HK-2 (cell line): ENCODE results near the gene MYADML2.

Experiments used
- DNase-seq: peaks from one replicate; pipeline ENCODE4 v3.0.0-alpha.2; 2018; ENCODE audit not compliant: unreplicated experiment

MYADML2 gene

DNA sequence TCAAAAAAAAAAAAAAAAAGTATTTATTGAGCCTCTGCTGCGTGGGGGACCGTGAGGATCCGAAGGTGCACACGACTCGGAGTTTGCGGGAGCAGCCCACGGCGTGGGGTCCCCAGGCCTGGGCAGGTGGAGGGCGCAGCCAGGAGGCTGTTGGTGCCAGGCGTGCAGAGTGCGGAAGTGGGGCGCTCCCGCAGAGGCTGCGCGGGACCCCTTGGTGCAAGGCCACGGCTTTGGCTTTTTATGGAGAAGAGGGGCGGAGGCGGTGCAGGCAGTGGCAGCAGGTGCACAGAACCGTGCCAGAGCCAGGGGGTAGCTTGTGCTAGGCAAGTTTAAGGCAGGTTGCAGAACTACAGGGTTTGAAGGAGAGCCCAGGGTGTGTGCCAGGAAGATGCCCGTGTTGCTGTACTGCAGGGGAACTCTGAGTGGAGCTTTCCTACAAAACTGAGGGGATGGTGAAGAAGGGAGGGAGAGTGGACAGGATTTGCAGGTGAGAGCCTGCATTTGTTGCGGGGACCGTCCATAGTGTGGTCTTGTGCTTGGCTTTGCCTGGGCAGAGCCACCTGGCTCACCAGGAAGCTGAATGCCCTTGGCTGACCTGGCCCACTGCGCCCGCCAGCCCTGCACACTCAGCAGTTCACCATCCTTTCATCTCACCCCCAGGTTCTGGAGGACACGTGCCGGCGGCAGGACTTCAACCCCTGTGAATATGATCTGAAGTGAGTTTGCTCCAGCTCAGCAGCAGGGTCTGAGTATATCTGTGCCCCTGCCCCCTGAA lies 31.7 kb upstream of the MYADML2 start:
- no peak for DNase-seq

- peak; percentile 91 for DNase-seq
These were observed 30.3 kb upstream of the MYADML2 start, which contains the start of gene ASPSCR1 for GRCh38 chr17:81977211-81977808. TSS of gene ASPSCR1 (plus strand) at chr17:81977629. CDS start at chr17:81977647, 18 bp downstream.

DNA sequence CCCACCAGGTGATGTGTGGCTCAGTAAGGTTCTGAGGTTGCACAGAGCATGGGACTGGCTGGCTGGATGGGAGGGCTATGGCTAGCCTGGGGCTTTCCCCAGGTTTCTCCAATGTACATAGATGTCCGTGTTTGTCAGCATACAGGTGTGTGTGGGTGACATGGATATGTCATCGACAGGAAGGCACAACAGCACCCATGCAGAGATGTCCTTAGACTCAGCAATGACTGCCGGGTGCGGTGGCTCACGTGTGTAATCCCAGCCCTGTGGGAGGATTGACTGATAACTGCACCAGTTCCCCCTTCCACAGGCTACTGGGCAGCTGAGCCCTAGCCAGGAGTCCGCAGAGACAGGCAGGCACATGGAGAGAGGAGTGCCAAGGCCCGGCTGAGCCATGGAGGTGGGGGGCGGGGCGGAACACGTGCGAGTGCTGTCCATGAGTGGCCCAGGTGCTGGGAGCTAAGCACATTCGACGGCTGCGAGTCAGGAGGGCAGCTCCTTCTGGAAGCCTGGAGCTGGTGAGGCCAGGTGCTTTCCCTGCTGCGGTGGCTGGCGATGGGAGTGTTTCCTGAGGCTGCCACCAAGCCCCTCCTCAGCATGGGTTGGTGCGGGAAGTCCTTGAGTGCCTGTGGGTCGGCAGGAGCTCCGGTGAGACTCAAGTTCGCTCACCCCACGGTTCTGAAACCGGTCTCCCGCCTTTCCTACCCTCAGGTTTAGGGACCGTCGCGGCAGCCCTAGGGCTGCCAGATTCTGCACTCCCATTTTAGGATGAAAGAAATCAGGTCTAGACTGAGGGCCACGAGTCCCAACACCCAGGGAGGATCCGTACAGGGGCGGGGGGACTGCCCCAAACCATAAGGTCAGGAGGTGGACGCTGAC lies 29.5 kb upstream of the MYADML2 start:
- DNase-seq, result peak; percentile 80

DNA sequence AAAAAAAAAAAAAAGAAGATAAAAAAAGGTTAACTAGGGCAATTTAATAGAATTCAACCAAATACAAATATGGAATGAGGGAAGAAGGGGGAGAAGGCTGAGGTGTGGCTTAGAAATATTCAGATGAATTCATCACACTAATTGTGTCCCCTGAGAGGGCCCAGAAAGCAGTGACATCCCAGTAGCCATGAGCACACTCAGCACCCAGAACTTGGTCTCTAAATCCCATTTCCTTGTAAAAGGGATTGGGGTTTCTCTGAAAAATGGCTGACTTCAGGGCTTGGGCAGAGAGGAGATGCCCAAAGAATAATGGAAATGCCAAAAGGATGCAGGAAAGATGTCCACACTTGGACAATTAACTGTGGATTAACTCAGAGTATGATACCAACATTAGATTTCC lies 26.4 kb upstream of the MYADML2 start:
- DNase-seq, result no peak

- no peak for DNase-seq
These were observed 22.1 kb upstream of the MYADML2 start for GRCh38 chr17:81968850-81969812.

- no peak for DNase-seq
These were observed 21.3 kb upstream of the MYADML2 start for GRCh38 chr17:81968396-81968745.

DNA sequence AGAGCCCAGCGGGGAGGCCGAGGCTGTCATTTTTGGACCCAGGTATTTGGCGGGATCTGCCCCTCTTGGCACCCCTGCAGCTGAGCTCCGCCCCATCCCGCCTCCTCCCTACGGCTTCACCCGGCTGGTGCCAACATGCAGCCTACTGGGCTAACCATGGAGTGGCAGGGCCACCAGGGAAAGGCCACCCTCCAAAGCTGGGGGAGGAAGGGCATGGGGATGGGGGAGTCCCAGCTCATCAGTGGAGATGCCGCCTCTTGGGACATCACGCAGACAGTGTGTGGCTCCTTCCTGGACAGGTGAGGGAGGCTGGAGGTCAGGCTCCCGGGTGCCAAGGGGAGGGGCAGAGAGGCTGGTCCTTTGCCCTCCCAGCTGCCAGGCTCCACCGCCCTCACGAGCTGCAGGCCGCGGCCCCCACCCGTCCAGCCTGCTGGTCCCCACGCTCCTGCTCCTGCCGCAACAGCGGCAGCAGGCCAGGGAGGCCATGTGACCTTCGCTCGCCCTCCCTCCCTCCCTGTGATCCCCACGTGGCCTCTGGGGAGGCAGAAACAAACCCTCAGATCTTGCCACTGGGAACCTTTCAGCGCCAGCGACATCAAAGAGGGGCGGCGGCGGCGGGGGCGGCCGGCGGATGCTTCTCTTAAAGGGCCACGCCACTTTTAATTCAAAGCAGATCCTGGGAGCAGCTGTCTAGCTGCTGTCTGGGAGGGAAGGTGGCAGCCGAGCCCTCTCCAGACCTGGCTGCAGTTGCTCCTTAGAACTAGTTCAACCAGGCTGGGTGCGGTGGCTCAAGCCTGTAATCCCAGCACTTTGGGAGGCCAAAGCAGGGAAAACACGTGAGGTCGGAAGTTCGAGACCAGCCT lies 20.7 kb upstream of the MYADML2 start:
- DNase-seq, result peak; percentile 77

- no peak for DNase-seq
These were observed 20.2 kb upstream of the MYADML2 start for GRCh38 chr17:81967244-81967532.

GRCh38 chr17:81966343-81967243 lies 19.6 kb upstream of the MYADML2 start:
- DNase-seq, result no peak

DNA sequence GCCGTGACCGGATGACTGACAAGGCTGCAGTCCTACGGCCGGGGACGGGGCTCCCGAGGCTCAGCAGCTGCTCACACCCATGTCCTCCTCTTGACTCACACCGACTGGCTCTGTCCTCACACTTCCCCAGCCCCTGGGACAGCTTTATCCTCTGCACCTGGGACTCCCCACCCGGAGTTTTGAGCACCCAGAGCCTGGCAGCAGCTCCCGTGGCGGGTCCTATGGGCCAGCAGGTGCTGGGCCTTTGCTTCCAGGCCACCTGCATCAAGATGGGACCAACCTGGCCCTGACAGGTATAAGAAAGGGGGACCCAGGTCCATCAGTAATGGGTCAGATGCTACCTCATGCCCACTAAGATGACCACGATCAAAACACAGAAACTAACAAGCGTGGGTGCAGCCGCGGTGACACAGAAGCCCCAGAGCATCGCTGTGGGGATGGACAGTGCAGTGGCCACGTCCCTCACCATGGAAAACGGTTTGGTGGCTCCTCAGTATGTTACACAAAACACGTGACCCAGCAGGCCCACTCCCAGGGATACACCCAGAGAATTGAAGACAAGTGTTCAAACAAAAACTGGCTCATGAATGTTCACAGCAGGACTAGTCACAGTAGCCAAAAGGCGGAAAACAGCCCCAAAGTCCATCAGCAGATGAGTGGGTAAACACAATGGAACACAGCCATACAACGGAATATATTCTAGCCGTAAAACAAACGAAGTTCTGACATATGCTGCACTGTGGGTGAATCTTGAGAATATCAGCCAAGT lies 17.2 kb upstream of the MYADML2 start:
- DNase-seq, result no peak

- DNase-seq, result peak; percentile 38
These were observed 15.7 kb upstream of the MYADML2 start for GRCh38 chr17:81962499-81963441.

GRCh38 chr17:81961521-81962498 lies 14.8 kb upstream of the MYADML2 start:
- DNase-seq, result no peak

DNA sequence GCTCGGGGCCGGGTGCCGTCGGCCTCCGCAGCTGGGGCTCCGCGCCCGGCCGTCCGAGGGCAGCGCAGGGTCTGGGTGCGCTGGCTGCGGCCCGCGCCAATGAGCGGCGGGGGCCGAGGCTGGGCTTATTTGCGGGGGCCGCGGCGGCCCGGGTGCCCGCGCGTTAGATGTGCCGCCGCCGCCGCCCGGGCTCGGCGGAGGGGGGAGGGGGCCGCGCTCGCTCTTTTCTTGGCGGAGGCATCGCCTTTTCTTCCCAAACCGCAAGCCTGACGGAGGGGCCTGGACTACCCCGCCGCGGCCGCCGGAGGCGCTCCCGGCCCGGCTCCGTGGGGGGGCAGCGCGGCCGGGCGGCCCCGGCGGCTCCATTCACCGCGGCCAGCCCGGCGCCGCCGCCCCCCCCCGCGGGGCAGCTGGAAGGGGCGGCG lies 14.1 kb upstream of the MYADML2 start, which contains the start of gene NOTUM:
Gene NOTUM, minus strand, starts transcription at position 101 of the 425 bp plus-strand sequence. CDS start 278 bp downstream, outside the sequence.
- no peak for DNase-seq

DNA sequence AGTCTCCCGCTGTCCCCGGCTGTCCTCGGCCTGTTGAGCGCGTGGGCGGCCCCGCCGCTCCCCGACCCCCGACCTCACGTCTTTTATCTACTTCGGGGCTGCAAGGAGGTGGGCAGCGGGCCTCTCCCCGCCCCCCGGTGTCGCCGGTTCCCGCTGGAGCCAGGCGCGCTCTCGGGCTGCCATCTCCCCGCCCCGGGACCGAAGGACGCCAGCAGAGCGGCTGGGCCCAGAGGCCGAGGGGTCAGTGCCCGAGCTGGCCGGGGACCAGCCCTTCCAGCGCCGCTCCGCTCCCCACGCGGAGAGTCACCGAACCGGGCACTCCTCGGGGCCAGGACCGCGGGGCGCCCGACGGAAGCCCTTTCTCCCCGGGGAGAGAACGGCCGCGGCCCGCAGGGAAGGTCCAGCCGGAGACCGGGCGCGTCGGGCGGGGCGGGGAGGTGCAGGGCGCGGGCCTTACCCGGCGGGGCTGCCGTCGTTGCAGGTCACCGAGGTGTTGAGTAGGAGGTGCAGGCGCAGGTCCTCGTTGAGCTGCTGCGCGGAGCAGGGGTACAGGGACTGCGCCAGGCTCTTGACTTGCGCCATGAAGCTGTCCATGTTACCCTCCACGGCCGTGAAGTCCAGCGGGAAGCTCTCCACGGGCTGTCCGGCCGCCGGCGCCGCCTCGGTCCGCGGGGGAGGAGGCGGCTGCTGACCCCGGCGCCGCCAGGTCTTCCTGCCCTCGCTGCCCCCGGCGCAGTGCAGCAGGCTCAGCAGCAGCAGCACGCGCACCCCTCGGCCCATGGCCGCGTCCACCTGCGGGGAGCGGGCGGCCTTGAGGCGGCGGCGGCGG lies 13.3 kb upstream of the MYADML2 start:
- no peak for DNase-seq
